AG10803 (cell line): ENCODE results near the gene IKBIP.
"Not testable (repeated sequence)": the region's sequence is repeated elsewhere in the genome, so short reads cannot be mapped to it uniquely, and the experiment has no call there.

Experiments
- DNase-seq: peaks from one replicate; pipeline ENCODE4 v3.0.0; 2010; ENCODE audit warnings: low read depth
- H3K4me3 ChIP-seq: 2 replicates; pipeline ENCODE4 v1.5.1; 2011; ENCODE audit warnings: mild to moderate bottlenecking, low read length, control low read depth
- CTCF ChIP-seq: conservative IDR thresholded peaks from 2 replicates; pipeline ENCODE4 v1.5.1; 2011; ENCODE audit warnings: mild to moderate bottlenecking, low read length, control low read depth, inconsistent platforms

IKBIP gene

DNA sequence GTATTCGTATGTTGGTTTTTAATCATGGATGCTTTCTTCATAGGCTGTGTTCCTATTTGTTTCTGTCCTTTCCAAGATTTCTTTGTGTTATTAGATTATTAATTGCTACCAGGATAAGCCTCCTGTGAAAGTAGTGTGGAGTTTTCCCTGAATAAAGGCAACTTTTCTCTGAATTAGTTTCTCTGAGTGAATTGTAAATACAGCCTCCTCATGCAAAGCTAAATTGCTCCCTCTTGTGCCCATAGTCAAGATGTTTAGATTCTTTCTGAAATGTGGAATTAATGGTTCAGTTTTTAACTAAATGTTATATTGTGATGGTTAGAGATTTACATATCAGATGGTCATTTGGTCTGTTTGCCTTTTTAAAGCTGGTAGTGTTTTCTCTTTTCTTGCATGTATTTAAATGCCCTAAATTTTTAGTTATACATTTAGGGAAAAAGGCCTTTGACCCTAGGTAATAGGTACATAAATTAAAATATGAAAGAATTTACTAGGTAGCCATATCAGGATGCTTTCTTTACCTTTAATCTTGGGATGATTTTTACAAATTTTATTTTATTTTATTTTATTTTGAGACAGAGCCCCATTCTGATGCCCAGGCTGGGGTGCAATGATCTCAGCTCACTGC, 9.4 kb upstream of the IKBIP start:
- peak; percentile 77 for TF ChIP-seq CTCF
- H3K4me3 ChIP-seq: no peak overlapping the region
- peak; percentile 73 for DNase-seq

GRCh38 chr12:98651328-98651727, 6.7 kb upstream of the IKBIP start:
- H3K4me3 ChIP-seq: no peak overlapping the region
- DNase-seq: no peak
- TF ChIP-seq CTCF: no peak

GRCh38 chr12:98646294-98647090, 1.9 kb upstream of the IKBIP start:
- peak; percentile 22 for DNase-seq
- peak overlapping the region; percentile 84 for H3K4me3 ChIP-seq
- peak; percentile 29 for TF ChIP-seq CTCF

DNA sequence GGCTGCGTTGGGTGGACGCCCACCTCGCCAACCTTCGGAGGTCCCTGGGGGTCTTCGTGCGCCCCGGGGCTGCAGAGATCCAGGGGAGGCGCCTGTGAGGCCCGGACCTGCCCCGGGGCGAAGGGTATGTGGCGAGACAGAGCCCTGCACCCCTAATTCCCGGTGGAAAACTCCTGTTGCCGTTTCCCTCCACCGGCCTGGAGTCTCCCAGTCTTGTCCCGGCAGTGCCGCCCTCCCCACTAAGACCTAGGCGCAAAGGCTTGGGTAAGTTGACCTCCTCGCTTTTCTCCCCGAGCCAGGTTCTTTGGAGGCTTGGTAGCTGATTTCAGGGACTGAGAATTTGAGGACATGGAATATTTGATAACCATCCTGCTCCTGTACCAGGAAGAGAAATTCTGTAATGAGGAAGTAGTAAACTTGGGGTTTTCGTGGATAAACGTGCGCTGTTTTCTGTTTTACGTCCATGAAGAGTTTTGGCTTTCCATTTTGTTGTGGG, 1.0 kb upstream of the IKBIP start:
- no peak for TF ChIP-seq CTCF
- peak overlapping the region; percentile 84 for H3K4me3 ChIP-seq
- no peak for DNase-seq

GRCh38 chr12:98644433-98644711, 216 bp downstream of the IKBIP start:
- peak overlapping the region; percentile 84 for H3K4me3 ChIP-seq
- no peak for DNase-seq
- TF ChIP-seq CTCF: no peak

DNA sequence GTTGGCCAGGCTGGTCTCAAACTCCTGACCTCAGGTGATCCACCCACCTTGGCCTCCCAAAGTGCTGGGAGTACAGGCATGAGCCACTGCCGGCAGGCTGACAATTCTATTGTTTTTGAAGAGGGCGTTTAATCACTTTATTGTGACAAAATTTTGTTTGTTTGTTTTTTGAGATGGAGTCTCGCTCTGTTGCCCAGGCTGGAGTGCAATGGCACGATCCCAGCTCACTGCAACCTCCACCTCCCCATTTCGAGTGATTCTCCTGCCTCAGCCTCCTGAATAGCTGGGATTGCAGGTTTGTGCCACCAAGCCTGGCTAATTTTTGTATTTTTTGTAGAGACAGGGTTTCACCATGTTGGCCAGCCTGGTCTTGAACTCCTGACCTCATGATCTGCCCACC, 1.8 kb downstream of the IKBIP start:
- H3K4me3 ChIP-seq: peak overlapping the region; percentile 84
- not testable (repeated sequence) for DNase-seq

- no peak for TF ChIP-seq CTCF
- DNase-seq: no peak
Observed at GRCh38 chr12:98639491-98639890, 5.1 kb downstream of the IKBIP start.

More at GRCh38 chr12:98639491-98639890, 5.1 kb downstream of the IKBIP start:
- no peak overlapping the region for H3K4me3 ChIP-seq
